IMR-90 (cell line): Measurements from ENCODE around the gene TRPM3. TPM values are rescaled to one million over a fixed set of nuclear protein-coding genes. Genes with fewer than 3 reads are reported as not detected.

ENCODE experiments used
- ATAC-seq: fragments of 200-7000 bp; cut with Tn5 transposase; 2 replicates; pipeline ENCODE4 v1.9.1; 2020; ENCODE audit warnings: low read depth, mild to moderate bottlenecking, moderate library complexity
- BruUV-seq: library from RNA; stranded (reverse); fragments of 400-500 nt; replicated peaks from 2 replicates; lab custom pipeline; 2021; lab: Mats Ljungman, UMichigan
- CTCF ChIA-PET: fragments of 300-600 bp; formaldehyde crosslinking; extraction: SDS; loops from one replicate; lab custom pipeline; 2021; ENCODE audit warnings: antibody characterized with exemption; lab: Yijun Ruan, JAX
- POLR2A ChIA-PET: fragments of 300-600 bp; sonication (Branson Sonifier 250); formaldehyde crosslinking; loops from one replicate; lab custom pipeline; 2022; ENCODE audit warnings: antibody characterized with exemption; ENCODE audit not compliant: unreplicated experiment; lab: Charles Lee
- DNase-seq: peaks from one replicate; pipeline ENCODE4 v3.0.0; 2013
- H2AFZ ChIP-seq: replicated peaks from 2 replicates; pipeline ENCODE3; 2013; ENCODE audit warnings: low read length, mild to moderate bottlenecking; ENCODE audit not compliant: poor library complexity
- H2AK5ac ChIP-seq: 2 replicates; pipeline ENCODE4 v1.6.1; 2013; ENCODE audit warnings: low read depth, low read length, inconsistent platforms
- H2AK9ac ChIP-seq: replicated peaks from 2 replicates; pipeline ENCODE3; 2013; ENCODE audit warnings: mild to moderate bottlenecking, low read depth, low read length, moderate library complexity; ENCODE audit not compliant: poor library complexity
- H2BK120ac ChIP-seq: 2 replicates; pipeline ENCODE4 v1.6.1; 2013; ENCODE audit warnings: low read depth, low read length, inconsistent platforms
- H2BK15ac ChIP-seq: 3 replicates; pipeline ENCODE4 v1.6.1; 2013; ENCODE audit warnings: low read depth, low read length, inconsistent platforms
- H2BK20ac ChIP-seq: 2 replicates; pipeline ENCODE4 v1.6.1; 2013; ENCODE audit warnings: low read depth, mild to moderate bottlenecking, inconsistent platforms, low read length, moderate library complexity
- H2BK5ac ChIP-seq: 2 replicates; pipeline ENCODE4 v1.6.1; 2013; ENCODE audit warnings: mild to moderate bottlenecking, low read depth, low read length, inconsistent platforms; ENCODE audit not compliant: poor library complexity, severe bottlenecking
- H3K14ac ChIP-seq: replicated peaks from 2 replicates; pipeline ENCODE4 v1.6.1; 2013; ENCODE audit warnings: low read depth, low read length, inconsistent platforms
- H3K18ac ChIP-seq: 2 replicates; pipeline ENCODE4 v1.6.1; 2013; ENCODE audit warnings: low read depth, low read length, control low read depth
- H3K23ac ChIP-seq: 2 replicates; pipeline ENCODE4 v1.6.1; 2013; ENCODE audit warnings: low read depth, low read length, inconsistent platforms
- H3K27ac ChIP-seq: 2 replicates; pipeline ENCODE4 v1.5.1; 2013; ENCODE audit warnings: mild to moderate bottlenecking, control low read depth, low read length; ENCODE audit not compliant: insufficient read depth
- H3K27me3 ChIP-seq: 2 replicates; pipeline ENCODE4 v1.6.1; 2013; ENCODE audit warnings: low read length; ENCODE audit not compliant: control insufficient read depth, insufficient read depth
- H3K36me3 ChIP-seq: 2 replicates; pipeline ENCODE4 v1.6.1; 2013; ENCODE audit warnings: low read length, mixed read lengths; ENCODE audit not compliant: control insufficient read depth, insufficient read depth
- H3K4ac ChIP-seq: 2 replicates; pipeline ENCODE4 v1.6.1; 2013; ENCODE audit warnings: low read depth, low read length, inconsistent platforms
- H3K4me1 ChIP-seq: 2 replicates; pipeline ENCODE4 v1.6.1; 2013; ENCODE audit warnings: low read length, mixed read lengths; ENCODE audit not compliant: control insufficient read depth, insufficient read depth
- H3K4me2 ChIP-seq: 2 replicates; pipeline ENCODE4 v1.6.1; 2013; ENCODE audit warnings: low read depth, mild to moderate bottlenecking, control low read depth, low read length, moderate library complexity
- H3K4me3 ChIP-seq: 2 replicates; pipeline ENCODE4 v1.5.1; 2013; ENCODE audit warnings: low read depth, mild to moderate bottlenecking, control low read depth, low read length, moderate library complexity; ENCODE audit not compliant: insufficient read depth
- H3K56ac ChIP-seq: 2 replicates; pipeline ENCODE4 v1.6.1; 2013; ENCODE audit warnings: low read length, inconsistent platforms; ENCODE audit not compliant: insufficient read depth; ENCODE audit errors: extremely low read depth
- H3K79me1 ChIP-seq, 2 experiments: 2 replicates each; pipeline ENCODE4 v1.6.1; 2013; ENCODE audit warnings: low read length in 2 of 2, inconsistent platforms in 1 of 2, low read depth in 1 of 2
- H3K9ac ChIP-seq: 2 replicates; pipeline ENCODE4 v1.6.1; 2013; ENCODE audit warnings: low read depth, low read length, control low read depth
- H3K9me1 ChIP-seq: 2 replicates; pipeline ENCODE4 v1.6.1; 2013; ENCODE audit warnings: low read length, inconsistent platforms; ENCODE audit not compliant: insufficient read depth
- H3K9me3 ChIP-seq: 2 replicates; pipeline ENCODE4 v1.6.1; 2013; ENCODE audit warnings: low read length; ENCODE audit not compliant: control insufficient read depth, insufficient read depth
- H4K20me1 ChIP-seq: 2 replicates; pipeline ENCODE4 v1.6.1; 2013; ENCODE audit warnings: low read length, inconsistent platforms; ENCODE audit not compliant: insufficient read depth
- H4K5ac ChIP-seq: 2 replicates; pipeline ENCODE4 v1.6.1; 2013; ENCODE audit warnings: mild to moderate bottlenecking, low read depth, low read length, control low read depth
- H4K8ac ChIP-seq, 2 experiments: 2 replicates each; pipeline ENCODE4 v1.6.1; 2013; ENCODE audit warnings: low read depth in 2 of 2, low read length in 2 of 2, control low read depth in 1 of 2, inconsistent platforms in 1 of 2
- H4K91ac ChIP-seq: 2 replicates; pipeline ENCODE4 v1.6.1; 2013; ENCODE audit warnings: low read depth, low read length, inconsistent platforms; ENCODE audit not compliant: insufficient read depth
- BHLHE40 ChIP-seq: fragments of 150-350 bp; IDR thresholded peaks from 2 replicates; pipeline ENCODE4 v1.6.1; 2016; ENCODE audit warnings: mild to moderate bottlenecking, low read depth, low read length
- CEBPB ChIP-seq: IDR thresholded peaks from 2 replicates; pipeline ENCODE4 v1.6.1; 2012; ENCODE audit warnings: low read depth, low read length, improper control_type of control experiment
- FOS ChIP-seq: fragments of 150-350 bp; IDR thresholded peaks from 2 replicates; pipeline ENCODE4 v1.6.1; 2016; ENCODE audit warnings: low read depth, low read length
- MAFK ChIP-seq: IDR thresholded peaks from 2 replicates; pipeline ENCODE4 v1.6.1; 2012; ENCODE audit warnings: low read depth, low read length, improper control_type of control experiment
- MAZ ChIP-seq: IDR thresholded peaks from 2 replicates; pipeline ENCODE4 v1.6.1; 2012; ENCODE audit warnings: low read depth, mild to moderate bottlenecking, low read length, improper control_type of control experiment, moderate library complexity, borderline replicate concordance
- POLR2A ChIP-seq: IDR thresholded peaks from 2 replicates; pipeline ENCODE4 v1.6.1; 2012; ENCODE audit warnings: mild to moderate bottlenecking, low read depth, low read length
- RAD21 ChIP-seq: IDR thresholded peaks from 2 replicates; pipeline ENCODE4 v1.6.1; 2012; ENCODE audit warnings: low read length, improper control_type of control experiment
- RCOR1 ChIP-seq: IDR thresholded peaks from 2 replicates; pipeline ENCODE4 v1.6.1; 2012; ENCODE audit warnings: mild to moderate bottlenecking, low read length, improper control_type of control experiment; ENCODE audit not compliant: insufficient replicate concordance
- RFX5 ChIP-seq: IDR thresholded peaks from 2 replicates; pipeline ENCODE4 v1.8.0; 2012; ENCODE audit warnings: low read depth, mild to moderate bottlenecking, low read length, moderate library complexity
- SMC3 ChIP-seq: fragments of 150-350 bp; IDR thresholded peaks from 2 replicates; pipeline ENCODE4 v1.6.1; 2016; ENCODE audit warnings: low read depth, mild to moderate bottlenecking, antibody characterized with exemption, low read length, moderate library complexity
- WGBS, 2 experiments: methylation state at CpG; one replicate each; pipeline versions ENCODE4 v1.1.5 to v1.1.7; 2013; ENCODE audit warnings: missing lambda C conversion rate in 2 of 2; ENCODE audit not compliant: insufficient read length in 1 of 2; ENCODE audit errors: extremely low coverage in 2 of 2; 5-methylcytosine and 5-hydroxymethylcytosine counted together
- dilution Hi-C: fragments of 300-500 bp; cut with HindIII; formaldehyde crosslinking; loops from one replicate; pipeline ENCODE4 v1.14.3; 2018; ENCODE audit warnings: low sequenced_read_pairs; ENCODE audit not compliant: unreplicated experiment
- in situ Hi-C: fragments of 300-500 bp; cut with MboI; formaldehyde crosslinking; loops from 3 replicates; pipeline ENCODE4 v1.14.3; 2019; ENCODE audit warnings: low sequenced_read_pairs, inconsistent platforms, mixed read lengths
- intact Hi-C: fragments of 100-400 bp; cut with micrococcal nuclease; formaldehyde crosslinking; loops from 2 replicates; pipeline ENCODE4 v1.10.0; 2022
- polyA plus RNA-seq, 3 experiments: library from polyadenylated mRNA; depleted of rRNA; stranded (reverse); fragments of >200 nt; gene quantifications; 2 replicates each; pipeline ENCODE4 v1.2.3, GENCODE V29; 2012; ENCODE audit warnings: low replicate concordance in 1 of 3
- total RNA-seq: library from RNA; depleted of rRNA; stranded (reverse); fragments of >200 nt; gene quantifications from 2 replicates; pipeline ENCODE4 v1.2.3, GENCODE V29; 2012
- TF ChIP-seq, protein P1 (sequence below): fragments of 150-350 bp; IDR thresholded peaks from 2 replicates; pipeline ENCODE4 v1.6.1; 2017; ENCODE audit warnings: mild to moderate bottlenecking, antibody characterized with exemption, low read length, low read depth
- TF ChIP-seq, protein P2 (sequence below): fragments of 150-350 bp; IDR thresholded peaks from 2 replicates; pipeline ENCODE4 v1.6.1; 2016; ENCODE audit warnings: low read depth, mild to moderate bottlenecking, low read length, moderate library complexity, borderline replicate concordance
- TF ChIP-seq, protein P3 (sequence below): conservative IDR thresholded peaks from 2 replicates; pipeline ENCODE4 v1.5.1; 2012; ENCODE audit warnings: mild to moderate bottlenecking, low read depth, low read length, improper control_type of control experiment

TRPM3 gene
- total and polyA plus RNA-seq, 2 of the 4 experiments (the other 2 are of a cell fraction), result not detected

DNA sequence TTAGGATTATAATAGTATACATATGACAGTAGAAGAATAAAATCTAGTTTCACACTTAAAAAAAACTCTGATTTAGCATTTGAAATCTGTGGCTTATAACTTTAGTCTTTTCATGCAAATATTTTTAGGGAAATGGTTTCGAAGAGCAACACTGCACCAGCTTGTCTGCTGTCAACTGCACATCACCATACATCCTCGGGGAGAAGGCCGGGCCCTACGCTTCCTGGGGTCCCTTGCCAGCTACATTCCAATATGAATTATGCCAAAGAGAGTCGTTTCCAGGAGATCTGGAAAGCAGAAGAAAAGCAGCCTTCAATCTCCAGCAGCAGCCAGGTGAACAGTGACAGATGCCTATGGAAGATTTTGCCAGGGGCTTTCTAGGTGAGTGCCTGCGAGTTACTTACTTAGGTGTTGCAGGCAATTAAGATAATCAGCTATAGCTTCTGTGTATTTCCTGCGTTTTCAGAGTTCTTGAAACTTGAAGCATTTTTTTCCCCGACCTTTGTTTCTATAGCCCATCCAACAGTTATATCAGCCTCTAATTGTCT lies 166.8 kb downstream of the TRPM3 start:
- Histone ChIP-seq H4K91ac (peak overlapping the region; percentile 97), H3K14ac (peak overlapping the region; percentile 10), H4K8ac (peak overlapping the region; percentile 78 to 79), H4K5ac (peak overlapping the region; percentile 83), H3K27me3 (no peaks in the 10 kb centered on the region), H2BK20ac (peak overlapping the region; percentile 96), H3K4me2 (peak overlapping the region; percentile 10; the same call in 1 of the 2 replicates), H3K4me1 (peaks cover 12% of the 10 kb centered on the region), H2BK15ac (peak overlapping the region; percentile 94; the same call in 1 of the 3 replicates), H2AFZ (peak overlapping the region; percentile 52), H3K79me1 (no peaks in the 10 kb centered on the region), H2AK9ac (no peak overlapping the region), H3K4ac (peak overlapping the region; percentile 88), H3K4me3 (no peak overlapping the region), H3K9me1 (no peaks in the 10 kb centered on the region; the same call in 1 of the 2 replicates), H3K27ac (peak overlapping the region; percentile 94), H3K9ac (peak overlapping the region; percentile 30; the same call in 1 of the 2 replicates), H3K36me3 (no peaks in the 10 kb centered on the region), H4K20me1 (no peaks in the 10 kb centered on the region), H3K18ac (peak overlapping the region; percentile 96), H2BK5ac (peak overlapping the region; percentile 91), H3K23ac (0 out of 2 replicates have a peak overlapping the region, but pooled peaks have one; percentile 55), H2BK120ac (peak overlapping the region; percentile 95), H2AK5ac (peak overlapping the region; percentile 93), H3K9me3 (no peaks in the 10 kb centered on the region), H3K56ac (peak overlapping the region; percentile 80; the same call in 1 of the 2 replicates)
- DNase-seq (no peak), ATAC-seq (peak; percentile 10)
- no peak for TF ChIP-seq FOS
- TF ChIP-seq, protein P1, sequence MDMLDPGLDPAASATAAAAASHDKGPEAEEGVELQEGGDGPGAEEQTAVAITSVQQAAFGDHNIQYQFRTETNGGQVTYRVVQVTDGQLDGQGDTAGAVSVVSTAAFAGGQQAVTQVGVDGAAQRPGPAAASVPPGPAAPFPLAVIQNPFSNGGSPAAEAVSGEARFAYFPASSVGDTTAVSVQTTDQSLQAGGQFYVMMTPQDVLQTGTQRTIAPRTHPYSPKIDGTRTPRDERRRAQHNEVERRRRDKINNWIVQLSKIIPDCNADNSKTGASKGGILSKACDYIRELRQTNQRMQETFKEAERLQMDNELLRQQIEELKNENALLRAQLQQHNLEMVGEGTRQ, result no peak
- no peak for TF ChIP-seq SMC3
- TF ChIP-seq RCOR1, result no peak
- no peak for TF ChIP-seq BHLHE40
- no peak for TF ChIP-seq RAD21
- TF ChIP-seq RFX5, result no peak
- TF ChIP-seq CEBPB, result no peak
- TF ChIP-seq, protein P2, sequence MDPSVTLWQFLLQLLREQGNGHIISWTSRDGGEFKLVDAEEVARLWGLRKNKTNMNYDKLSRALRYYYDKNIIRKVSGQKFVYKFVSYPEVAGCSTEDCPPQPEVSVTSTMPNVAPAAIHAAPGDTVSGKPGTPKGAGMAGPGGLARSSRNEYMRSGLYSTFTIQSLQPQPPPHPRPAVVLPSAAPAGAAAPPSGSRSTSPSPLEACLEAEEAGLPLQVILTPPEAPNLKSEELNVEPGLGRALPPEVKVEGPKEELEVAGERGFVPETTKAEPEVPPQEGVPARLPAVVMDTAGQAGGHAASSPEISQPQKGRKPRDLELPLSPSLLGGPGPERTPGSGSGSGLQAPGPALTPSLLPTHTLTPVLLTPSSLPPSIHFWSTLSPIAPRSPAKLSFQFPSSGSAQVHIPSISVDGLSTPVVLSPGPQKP, result no peak
- TF ChIP-seq MAZ, result no peak
- TF ChIP-seq POLR2A, result no peak
- TF ChIP-seq MAFK, result no peak
- TF ChIP-seq, protein P3, sequence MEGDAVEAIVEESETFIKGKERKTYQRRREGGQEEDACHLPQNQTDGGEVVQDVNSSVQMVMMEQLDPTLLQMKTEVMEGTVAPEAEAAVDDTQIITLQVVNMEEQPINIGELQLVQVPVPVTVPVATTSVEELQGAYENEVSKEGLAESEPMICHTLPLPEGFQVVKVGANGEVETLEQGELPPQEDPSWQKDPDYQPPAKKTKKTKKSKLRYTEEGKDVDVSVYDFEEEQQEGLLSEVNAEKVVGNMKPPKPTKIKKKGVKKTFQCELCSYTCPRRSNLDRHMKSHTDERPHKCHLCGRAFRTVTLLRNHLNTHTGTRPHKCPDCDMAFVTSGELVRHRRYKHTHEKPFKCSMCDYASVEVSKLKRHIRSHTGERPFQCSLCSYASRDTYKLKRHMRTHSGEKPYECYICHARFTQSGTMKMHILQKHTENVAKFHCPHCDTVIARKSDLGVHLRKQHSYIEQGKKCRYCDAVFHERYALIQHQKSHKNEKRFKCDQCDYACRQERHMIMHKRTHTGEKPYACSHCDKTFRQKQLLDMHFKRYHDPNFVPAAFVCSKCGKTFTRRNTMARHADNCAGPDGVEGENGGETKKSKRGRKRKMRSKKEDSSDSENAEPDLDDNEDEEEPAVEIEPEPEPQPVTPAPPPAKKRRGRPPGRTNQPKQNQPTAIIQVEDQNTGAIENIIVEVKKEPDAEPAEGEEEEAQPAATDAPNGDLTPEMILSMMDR, result no peak
- POLR2A ChIA-PET, result no interaction called here
- in situ Hi-C loops, result no loop called here
- no CpG with 5 or more reads among the region's 8 CpGs for WGBS, 2 experiments
- CTCF ChIA-PET, result interaction anchor here (1.0 kb wide), 1 partner anchor 17 kb away, joined by 3 read pairs; no protein-coding TSS in a partner anchor
- intact Hi-C loops, result loop anchor here (1.0 to 10.0 kb wide), 2 partner anchors 30 to 810 kb away; partner anchors contain the start of gene CEMIP2
- no TSS peak for BruUV-seq
- dilution Hi-C loops, result no loop called here
